ENCODE data around the gene UBD. TPM values are rescaled to one million over a fixed set of nuclear protein-coding genes. Genes with fewer than 3 reads are reported as not detected.

Gene UBD
- under 1 TPM in 2 of 4 donors, not detected in 2; 0.33 to 0.87 TPM for total RNA-seq

DNA sequence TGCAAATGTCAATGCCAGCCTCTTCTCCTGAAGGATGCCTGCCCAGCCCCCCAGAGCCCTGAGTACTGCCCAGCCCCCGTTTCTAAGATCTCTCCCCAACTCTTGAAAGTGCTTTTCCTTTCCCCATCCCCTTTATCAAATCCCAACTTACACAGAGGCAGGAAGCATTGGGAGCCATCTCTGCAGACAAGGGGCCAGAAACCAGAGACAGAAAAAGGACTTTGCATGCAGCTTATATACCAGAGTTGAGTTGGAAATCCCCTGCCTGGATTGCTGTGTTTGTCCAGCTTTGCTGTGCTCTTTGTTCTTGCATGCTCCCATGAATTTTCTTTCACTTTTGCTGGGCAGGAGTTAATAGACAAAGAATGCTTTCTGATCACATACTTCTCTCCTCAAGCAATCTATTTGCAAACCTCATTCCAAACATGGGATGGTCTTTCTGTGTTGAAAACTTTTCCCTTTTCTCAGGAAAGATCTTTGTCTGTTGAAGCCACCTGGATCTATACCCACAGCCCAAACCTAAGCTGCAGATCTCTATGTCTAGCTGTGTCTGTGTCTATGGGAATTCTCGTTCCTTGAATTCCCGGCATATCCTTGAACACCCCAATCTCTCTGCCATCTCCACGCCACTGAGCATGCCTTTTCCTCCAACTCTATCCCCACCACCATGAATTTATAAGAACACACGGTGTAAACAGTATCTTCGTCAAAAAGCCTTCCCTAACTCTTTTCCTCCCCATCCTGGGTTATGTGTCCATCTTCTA lies at the start of gene UBD:
Gene UBD, minus strand, starts transcription at position 209 of the 764 bp plus-strand sequence. Its CDS starts 31 bp downstream, at position 178.
- H3K4me3 ChIP-seq = no peak within 1 kb of the TSS
- no peak for ATAC-seq
- H3K27ac ChIP-seq = no peak within 1 kb of the TSS
- intact Hi-C loops (cut with DNase I; ENCODE audit: low total_unique reads) (no loop called here), in situ Hi-C loops (cut with MboI; ENCODE audit: low sequenced_read_pairs in 4 of 4) (no loop called here)
- no peak for DNase-seq
- no peaks in the 10 kb centered on the region for H3K36me3 ChIP-seq
- H3K4me1 ChIP-seq = no peaks in the 10 kb centered on the region
- peaks cover 14 to 23% (median 22%) of the 10 kb centered on the region in 3 donors for H3K27me3 ChIP-seq
- H3K9me3 ChIP-seq = no peaks in the 10 kb centered on the region
- TF ChIP-seq, protein P1, sequence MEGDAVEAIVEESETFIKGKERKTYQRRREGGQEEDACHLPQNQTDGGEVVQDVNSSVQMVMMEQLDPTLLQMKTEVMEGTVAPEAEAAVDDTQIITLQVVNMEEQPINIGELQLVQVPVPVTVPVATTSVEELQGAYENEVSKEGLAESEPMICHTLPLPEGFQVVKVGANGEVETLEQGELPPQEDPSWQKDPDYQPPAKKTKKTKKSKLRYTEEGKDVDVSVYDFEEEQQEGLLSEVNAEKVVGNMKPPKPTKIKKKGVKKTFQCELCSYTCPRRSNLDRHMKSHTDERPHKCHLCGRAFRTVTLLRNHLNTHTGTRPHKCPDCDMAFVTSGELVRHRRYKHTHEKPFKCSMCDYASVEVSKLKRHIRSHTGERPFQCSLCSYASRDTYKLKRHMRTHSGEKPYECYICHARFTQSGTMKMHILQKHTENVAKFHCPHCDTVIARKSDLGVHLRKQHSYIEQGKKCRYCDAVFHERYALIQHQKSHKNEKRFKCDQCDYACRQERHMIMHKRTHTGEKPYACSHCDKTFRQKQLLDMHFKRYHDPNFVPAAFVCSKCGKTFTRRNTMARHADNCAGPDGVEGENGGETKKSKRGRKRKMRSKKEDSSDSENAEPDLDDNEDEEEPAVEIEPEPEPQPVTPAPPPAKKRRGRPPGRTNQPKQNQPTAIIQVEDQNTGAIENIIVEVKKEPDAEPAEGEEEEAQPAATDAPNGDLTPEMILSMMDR (IDR thresholded peaks at IDR 0.05 in 4 of 5, conservative IDR thresholded peaks at IDR 0.05 in 1 of 5) = no peak
- no peak for TF ChIP-seq POLR2A (IDR thresholded peaks at IDR 0.05)

DNA sequence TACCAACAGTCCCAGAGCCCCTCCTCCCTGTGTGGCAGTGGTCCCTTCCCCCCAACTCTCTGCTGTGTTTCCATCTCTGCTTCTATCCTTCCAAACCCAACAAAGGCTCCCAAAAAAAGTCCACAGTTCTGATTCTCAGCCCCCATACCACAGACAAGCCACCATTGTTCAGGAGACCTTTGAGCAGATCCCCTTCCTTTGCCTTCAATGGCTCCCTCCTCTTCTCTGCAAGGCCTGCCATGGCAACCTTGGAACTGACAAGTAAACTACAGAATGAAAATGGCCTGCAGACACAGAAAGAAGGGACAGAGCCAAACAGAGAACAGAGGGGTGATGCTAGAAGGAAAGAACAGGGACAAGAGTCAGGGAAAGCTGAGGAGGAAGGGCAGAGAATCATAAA lies 48.6 kb upstream of the UBD start:
- intact Hi-C loops (cut with DNase I; ENCODE audit: low total_unique reads) (no loop called here), in situ Hi-C loops (cut with MboI; ENCODE audit: low sequenced_read_pairs in 4 of 4) (no loop called here)
- no peak for ATAC-seq
- Histone ChIP-seq H3K4me3 (no peak overlapping the region), H3K27me3 (no peaks in the 10 kb centered on the region), H3K36me3 (peaks cover 0 to 6% of the 10 kb centered on the region in 2 donors), H3K9me3 (no peaks in the 10 kb centered on the region), H3K4me1 (no peaks in the 10 kb centered on the region), H3K27ac (no peak overlapping the region)
- DNase-seq = no peak
- TF ChIP-seq, protein P1 (IDR thresholded peaks at IDR 0.05 in 4 of 5, conservative IDR thresholded peaks at IDR 0.05 in 1 of 5) = no peak
- no peak for TF ChIP-seq POLR2A (IDR thresholded peaks at IDR 0.05)

DNA sequence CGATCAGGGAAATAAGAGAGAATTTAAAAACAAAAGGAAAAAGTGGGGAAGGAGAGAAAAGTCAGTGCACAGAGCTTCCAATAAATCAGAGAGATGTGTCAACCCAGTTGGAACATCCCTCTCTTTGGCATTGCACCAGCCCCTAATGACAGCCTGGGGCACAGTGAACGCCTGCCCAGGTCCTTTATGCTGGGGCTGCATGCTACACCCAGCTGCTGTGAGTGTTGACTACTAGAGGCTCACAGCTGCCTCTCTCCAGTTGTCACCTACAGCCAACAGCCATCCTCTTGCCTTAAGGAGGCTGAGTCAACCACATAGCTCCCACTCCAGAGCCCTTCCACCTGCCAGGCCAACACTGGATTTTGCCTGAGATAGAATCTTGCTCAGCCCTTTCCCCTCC lies 44.4 kb upstream of the UBD start:
- intact Hi-C loops (cut with DNase I; ENCODE audit: low total_unique reads) (no loop called here), in situ Hi-C loops (cut with MboI; ENCODE audit: low sequenced_read_pairs in 4 of 4) (no loop called here)
- Histone ChIP-seq H3K9me3 (no peaks in the 10 kb centered on the region), H3K4me3 (no peak overlapping the region), H3K36me3 (no peaks in the 10 kb centered on the region), H3K4me1 (no peaks in the 10 kb centered on the region), H3K27ac (no peak overlapping the region), H3K27me3 (no peaks in the 10 kb centered on the region)
- ATAC-seq = no peak
- TF ChIP-seq, protein P1 (IDR thresholded peaks at IDR 0.05 in 4 of 5, conservative IDR thresholded peaks at IDR 0.05 in 1 of 5) = no peak
- no peak for TF ChIP-seq POLR2A (IDR thresholded peaks at IDR 0.05)
- no peak for DNase-seq

DNA sequence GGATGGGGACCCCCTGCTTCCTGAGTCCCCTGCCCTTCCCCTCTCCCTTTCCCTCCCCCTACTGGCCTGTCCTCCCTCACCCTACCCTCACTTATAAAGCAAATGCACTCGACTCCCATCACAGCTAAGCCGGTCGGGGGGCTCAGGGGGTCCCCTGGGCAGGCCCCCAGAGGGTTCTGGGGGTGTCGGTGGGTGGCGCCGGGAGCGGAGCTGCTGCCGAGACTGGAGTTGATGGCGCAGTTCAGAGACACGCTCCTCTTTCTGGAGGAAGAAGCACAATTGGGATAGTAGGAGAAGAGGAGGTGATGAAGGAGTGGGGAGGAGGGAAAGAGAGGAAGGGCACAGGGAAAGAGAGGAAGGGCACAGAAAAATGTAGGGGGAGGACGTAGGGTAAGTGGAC lies 43.9 kb upstream of the UBD start:
- in situ Hi-C loops (cut with MboI; ENCODE audit: low sequenced_read_pairs in 4 of 4) = no loop called here
- ATAC-seq = no peak

More for the DNA sequence above, 43.9 kb upstream of the UBD start:
- TF ChIP-seq, protein P1 (IDR thresholded peaks at IDR 0.05 in 4 of 5, conservative IDR thresholded peaks at IDR 0.05 in 1 of 5) = no peak
- no peak for TF ChIP-seq POLR2A (IDR thresholded peaks at IDR 0.05)
- Histone ChIP-seq H3K9me3 (no peaks in the 10 kb centered on the region), H3K4me3 (no peak overlapping the region), H3K27ac (no peak overlapping the region), H3K27me3 (no peaks in the 10 kb centered on the region), H3K36me3 (no peaks in the 10 kb centered on the region), H3K4me1 (no peaks in the 10 kb centered on the region)
- intact Hi-C loops (cut with DNase I; ENCODE audit: low total_unique reads) = no loop called here
- no peak for DNase-seq
